ENCODE data around the gene VSTM2L. TPM values are rescaled to one million over a fixed set of nuclear protein-coding genes. Genes with fewer than 3 reads are reported as not detected.

VSTM2L gene
- total RNA-seq, 1 donor from 2014 or later = 7.3 TPM

GRCh38 chr20:37980383-37980782, 77.5 kb downstream of the VSTM2L start:
- no peak for DNase-seq (ENCODE audit: low spot score)
- no peak for TF ChIP-seq CTCF (IDR thresholded peaks at IDR 0.05)
- Mint-ChIP-seq H3K27ac (ENCODE audit: unreplicated experiment) (no peak overlapping the region), H3K27me3 (ENCODE audit: low read depth) (peaks cover 6% of the 10 kb centered on the region), H3K36me3 (ENCODE audit: low read depth) (peaks cover 10% of the 10 kb centered on the region), H3K9me3 (ENCODE audit: low read depth) (no peaks in the 10 kb centered on the region), H3K4me1 (ENCODE audit: low read depth) (peaks cover 3% of the 10 kb centered on the region), H3K4me3 (ENCODE audit: unreplicated experiment) (no peak overlapping the region)

GRCh38 chr20:37980876-37981275, 77.9 kb downstream of the VSTM2L start:
- Mint-ChIP-seq H3K4me1 (ENCODE audit: low read depth) (peaks cover 5% of the 10 kb centered on the region), H3K27me3 (ENCODE audit: low read depth) (peaks cover 6% of the 10 kb centered on the region), H3K36me3 (ENCODE audit: low read depth) (peaks cover 10% of the 10 kb centered on the region), H3K4me3 (ENCODE audit: unreplicated experiment) (no peak overlapping the region), H3K27ac (ENCODE audit: unreplicated experiment) (no peak overlapping the region), H3K9me3 (ENCODE audit: low read depth) (no peaks in the 10 kb centered on the region)
- TF ChIP-seq CTCF (IDR thresholded peaks at IDR 0.05) = no peak
- DNase-seq (ENCODE audit: low spot score) = no peak

- Mint-ChIP-seq H3K4me3 (ENCODE audit: unreplicated experiment) (no peak overlapping the region), H3K36me3 (ENCODE audit: low read depth) (peaks cover 10% of the 10 kb centered on the region), H3K27ac (ENCODE audit: unreplicated experiment) (no peak overlapping the region), H3K9me3 (ENCODE audit: low read depth) (no peaks in the 10 kb centered on the region), H3K4me1 (ENCODE audit: low read depth) (peaks cover 12% of the 10 kb centered on the region), H3K27me3 (ENCODE audit: low read depth) (peaks cover 6% of the 10 kb centered on the region)
- TF ChIP-seq CTCF (IDR thresholded peaks at IDR 0.05) = no peak
- DNase-seq (ENCODE audit: low spot score) = no peak
Observed at GRCh38 chr20:37981568-37981967, 78.6 kb downstream of the VSTM2L start.

- Mint-ChIP-seq H3K4me3 (ENCODE audit: unreplicated experiment) (no peak overlapping the region), H3K27me3 (ENCODE audit: low read depth) (peaks cover 1% of the 10 kb centered on the region), H3K4me1 (ENCODE audit: low read depth) (peaks cover 26% of the 10 kb centered on the region), H3K9me3 (ENCODE audit: low read depth) (no peaks in the 10 kb centered on the region), H3K36me3 (ENCODE audit: low read depth) (peaks cover 10% of the 10 kb centered on the region), H3K27ac (ENCODE audit: unreplicated experiment) (no peak overlapping the region)
- no peak for TF ChIP-seq CTCF (IDR thresholded peaks at IDR 0.05)
- no peak for DNase-seq (ENCODE audit: low spot score)
Observed at GRCh38 chr20:37983286-37983685, 80.4 kb downstream of the VSTM2L start.

GRCh38 chr20:37984018-37984785, 81.3 kb downstream of the VSTM2L start:
- H3K9me3 Mint-ChIP-seq (ENCODE audit: low read depth) = no peaks in the 10 kb centered on the region
- DNase-seq (ENCODE audit: low spot score) = no peak
- no peaks in the 10 kb centered on the region for H3K27me3 Mint-ChIP-seq (ENCODE audit: low read depth)
- peaks cover 35% of the 10 kb centered on the region for H3K4me1 Mint-ChIP-seq (ENCODE audit: low read depth)
- no peak overlapping the region for H3K4me3 Mint-ChIP-seq (ENCODE audit: unreplicated experiment)
- peaks cover 10% of the 10 kb centered on the region for H3K36me3 Mint-ChIP-seq (ENCODE audit: low read depth)
- no peak for TF ChIP-seq CTCF (IDR thresholded peaks at IDR 0.05)
- no peak overlapping the region for H3K27ac Mint-ChIP-seq (ENCODE audit: unreplicated experiment)
